ENCODE data around the gene IGF2BP2.

- TF ChIP-seq POLR2A (IDR thresholded peaks at IDR 0.05; ENCODE audit: low read depth, low read length) (no peak), POLR2AphosphoS5 (IDR thresholded peaks at IDR 0.05; ENCODE audit: low read depth, low read length) (no peak)
Measured at GRCh38 chr3:185740133-185740532, 84.7 kb downstream of the IGF2BP2 start.

Data from GM12892 (cell line).